Measurements from ENCODE around the gene MSRB1. TPM values are rescaled to one million over a fixed set of nuclear protein-coding genes. Genes with fewer than 3 reads are reported as not detected.

MSRB1 gene
- total and polyA plus RNA-seq, 8 donors: 29.7 to 94.4 (median 57.0) TPM

GRCh38 chr16:1979271-1980029 is 36.5 kb upstream of the MSRB1 start:
- DNase-seq: peak; percentile 84 to 96 (median 88)
- FAIRE-seq: no peak
- 33 to 36% methylated on average over 60 to 70 of the region's 70 CpGs for WGBS, 2 donors
- H3K4me1 ChIP-seq: peaks cover 0 to 7% (median 4%) of the 10 kb centered on the region in 3 donors
- H3K9me3 ChIP-seq: no peaks in the 10 kb centered on the region
- peak; percentile 65 to 75 (median 72) for ATAC-seq
- H3K27ac ChIP-seq: peak overlapping the region; percentile 8 to 63 (median 52)
- H3K27me3 ChIP-seq: no peaks in the 10 kb centered on the region
- peaks cover 0 to 29% (median 14%) of the 10 kb centered on the region in 3 donors for H3K36me3 ChIP-seq
- no peak for TF ChIP-seq CTCF (IDR thresholded peaks at IDR 0.05)
- intact Hi-C loops (cut with DNase I): no loop called here
- H3K4me3 ChIP-seq: peak overlapping the region; percentile 15 to 41 (median 29)

GRCh38 chr16:1978476-1979120 is 35.6 kb upstream of the MSRB1 start:
- no peaks in the 10 kb centered on the region for H3K9me3 ChIP-seq
- no peaks in the 10 kb centered on the region for H3K27me3 ChIP-seq
- H3K36me3 ChIP-seq: peaks cover 0 to 29% (median 14%) of the 10 kb centered on the region in 3 donors
- ATAC-seq: no peak
- 61 to 70% methylated on average over 37 of the region's 37 CpGs for WGBS, 2 donors
- peak overlapping the region; percentile 15 to 41 (median 29) for H3K4me3 ChIP-seq
- H3K4me1 ChIP-seq: peaks cover 0 to 7% (median 4%) of the 10 kb centered on the region in 3 donors
- FAIRE-seq: no peak
- intact Hi-C loops (cut with DNase I): no loop called here
- peak overlapping the region in 2 of 4 donors; percentile 55 to 63 for H3K27ac ChIP-seq
- no peak for TF ChIP-seq CTCF (IDR thresholded peaks at IDR 0.05)
- DNase-seq: peak in 2 of 6 donors; percentile 72 to 85

- DNase-seq: peak in 1 of 6 donors; percentile 88
- FAIRE-seq: no peak
- ATAC-seq: no peak
- peaks cover 0 to 15% (median 5%) of the 10 kb centered on the region in 3 donors for H3K4me1 ChIP-seq
- no peak overlapping the region for H3K27ac ChIP-seq
- no peak for TF ChIP-seq CTCF (IDR thresholded peaks at IDR 0.05)
- intact Hi-C loops (cut with DNase I): no loop called here
- no peaks in the 10 kb centered on the region for H3K9me3 ChIP-seq
- H3K36me3 ChIP-seq: peaks cover 0 to 29% (median 14%) of the 10 kb centered on the region in 3 donors
- 93 to 97% methylated on average over 18 of the region's 18 CpGs for WGBS, 2 donors
- H3K4me3 ChIP-seq: no peak overlapping the region
- no peaks in the 10 kb centered on the region for H3K27me3 ChIP-seq
These were observed 34.9 kb upstream of the MSRB1 start for GRCh38 chr16:1977875-1978268.

- FAIRE-seq: no peak
- TF ChIP-seq CTCF (IDR thresholded peaks at IDR 0.05): no peak
- Histone ChIP-seq H3K4me1 (peaks cover 0 to 20% (median 10%) of the 10 kb centered on the region in 3 donors), H3K27me3 (no peaks in the 10 kb centered on the region), H3K36me3 (peaks cover 0 to 29% (median 14%) of the 10 kb centered on the region in 3 donors), H3K4me3 (no peak overlapping the region), H3K27ac (no peak overlapping the region), H3K9me3 (no peaks in the 10 kb centered on the region)
- ATAC-seq: no peak
- 90 to 95% methylated on average over 33 of the region's 33 CpGs for WGBS, 2 donors
- DNase-seq: peak in 2 of 6 donors; percentile 50 to 84
- intact Hi-C loops (cut with DNase I): no loop called here
These were observed 34.2 kb upstream of the MSRB1 start for GRCh38 chr16:1976951-1977874.
